Left ventricle myocardium inferior (tissue), 1 donor: ENCODE measurements around the gene CCSER2. TPM values are rescaled to one million over a fixed set of nuclear protein-coding genes. Genes with fewer than 3 reads are reported as not detected.
A peak's percentile ranks its signal among the peaks of the same experiment; 100 is the strongest.

Experiments used
- DNase-seq: peaks from one replicate; pipeline ENCODE4 v3.0.0-alpha.2; 2020
- H3K27ac ChIP-seq: fragments of 200-600 bp; replicated peaks from 2 replicates; pipeline ENCODE4 v1.8.0; 2021
- H3K27me3 ChIP-seq: fragments of 200-600 bp; 2 replicates; pipeline ENCODE4 v1.8.0; 2021; ENCODE audit warnings: low read depth
- H3K36me3 ChIP-seq: fragments of 200-600 bp; 2 replicates; pipeline ENCODE4 v1.8.0; 2021
- H3K4me1 ChIP-seq: fragments of 200-600 bp; 2 replicates; pipeline ENCODE4 v1.8.0; 2021
- H3K4me3 ChIP-seq: fragments of 200-600 bp; 2 replicates; pipeline ENCODE4 v1.8.0; 2021; ENCODE audit warnings: mild to moderate bottlenecking, moderate library complexity
- H3K9me3 ChIP-seq: fragments of 200-600 bp; replicated peaks from 2 replicates; pipeline ENCODE4 v1.8.0; 2021
- CTCF ChIP-seq: fragments of 200-600 bp; IDR thresholded peaks from 2 replicates; pipeline ENCODE4 v1.8.0; 2021; ENCODE audit warnings: antibody characterized with exemption, mild to moderate bottlenecking, borderline replicate concordance
- intact Hi-C: fragments of 100-400 bp; cut with micrococcal nuclease; formaldehyde crosslinking; loops from one replicate; pipeline ENCODE4 v1.11.0; 2022
- total RNA-seq: library from RNA; stranded (reverse); fragmentation: NEBNext Ultra II Directional; extraction: Animal tissue kit (Norgen Biotek cat#: 25700); gene quantifications from one replicate; pipeline ENCODE4 v1.2.1, GENCODE V29; 2021
- donor health status: DM: no; HTN: yes; CAD: no; lungs with severe emphysema.

The CCSER2 gene
- total RNA-seq, 1 donor from 2014 or later = 175 TPM

GRCh38 chr10:84540617-84541288, 212.4 kb downstream of the CCSER2 start:
- no peaks in the 10 kb centered on the region for H3K9me3 ChIP-seq
- no peaks in the 10 kb centered on the region for H3K36me3 ChIP-seq
- H3K27me3 ChIP-seq = peaks cover 59% of the 10 kb centered on the region
- H3K4me3 ChIP-seq = peak overlapping the region; percentile 63
- peak; percentile 79 for TF ChIP-seq CTCF
- DNase-seq = peak; percentile 53
- peaks cover 16% of the 10 kb centered on the region for H3K4me1 ChIP-seq
- intact Hi-C loops = no loop called here
- no peak overlapping the region for H3K27ac ChIP-seq

DNA sequence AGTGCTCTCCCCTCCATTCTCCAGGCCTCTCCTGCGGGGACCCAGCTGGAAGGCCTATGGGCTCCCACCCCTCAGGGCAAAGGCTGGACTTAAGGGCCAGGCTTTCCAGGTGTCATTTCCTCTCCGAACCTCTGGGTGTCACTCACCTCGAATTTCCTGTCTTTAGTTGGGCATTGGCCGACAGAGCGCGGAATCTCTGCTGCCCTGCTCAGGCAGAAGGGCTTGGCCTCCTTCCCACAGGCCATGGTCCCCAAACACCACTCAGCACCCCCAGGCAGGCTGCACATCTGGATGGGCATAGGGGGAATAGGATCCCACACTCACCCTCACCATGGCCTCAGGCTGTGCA, 212.9 kb downstream of the CCSER2 start:
- no peak for TF ChIP-seq CTCF
- peaks cover 59% of the 10 kb centered on the region for H3K27me3 ChIP-seq
- H3K4me1 ChIP-seq = peaks cover 16% of the 10 kb centered on the region
- no peaks in the 10 kb centered on the region for H3K36me3 ChIP-seq
- DNase-seq = no peak
- no peak overlapping the region for H3K27ac ChIP-seq
- intact Hi-C loops = no loop called here
- no peaks in the 10 kb centered on the region for H3K9me3 ChIP-seq
- peak overlapping the region; percentile 63 for H3K4me3 ChIP-seq

- H3K36me3 ChIP-seq = no peaks in the 10 kb centered on the region
- no peak overlapping the region for H3K27ac ChIP-seq
- H3K4me1 ChIP-seq = peaks cover 13% of the 10 kb centered on the region
- H3K4me3 ChIP-seq = no peak overlapping the region
- intact Hi-C loops = no loop called here
- no peak for TF ChIP-seq CTCF
- peaks cover 61% of the 10 kb centered on the region for H3K27me3 ChIP-seq
- no peak for DNase-seq
- no peaks in the 10 kb centered on the region for H3K9me3 ChIP-seq
Observed at GRCh38 chr10:84542522-84543490, 214.4 kb downstream of the CCSER2 start.

- peaks cover 59% of the 10 kb centered on the region for H3K27me3 ChIP-seq
- no peak overlapping the region for H3K27ac ChIP-seq
- no peak overlapping the region for H3K4me3 ChIP-seq
- intact Hi-C loops = no loop called here
- no peak for TF ChIP-seq CTCF
- H3K36me3 ChIP-seq = no peaks in the 10 kb centered on the region
- peaks cover 13% of the 10 kb centered on the region for H3K4me1 ChIP-seq
- no peaks in the 10 kb centered on the region for H3K9me3 ChIP-seq
- DNase-seq = no peak
Observed at GRCh38 chr10:84543948-84544347, 215.6 kb downstream of the CCSER2 start.

- intact Hi-C loops = no loop called here
- no peak for DNase-seq
- peaks cover 58% of the 10 kb centered on the region for H3K27me3 ChIP-seq
Observed at GRCh38 chr10:84545651-84546050, 217.3 kb downstream of the CCSER2 start.

More at GRCh38 chr10:84545651-84546050, 217.3 kb downstream of the CCSER2 start:
- H3K4me3 ChIP-seq = no peak overlapping the region
- peaks cover 5% of the 10 kb centered on the region for H3K4me1 ChIP-seq
- H3K27ac ChIP-seq = no peak overlapping the region
- no peaks in the 10 kb centered on the region for H3K36me3 ChIP-seq
- no peak for TF ChIP-seq CTCF
- H3K9me3 ChIP-seq = no peaks in the 10 kb centered on the region
